HepG2 (cell line): ENCODE results near the gene CMTM2. TPM values are rescaled to one million over a fixed set of nuclear protein-coding genes. Genes with fewer than 3 reads are reported as not detected.

Experiments used
- ATAD3A ChIP-seq: sonication (generic); formaldehyde crosslinking; IDR thresholded peaks from 2 replicates; pipeline ENCODE4 v1.4.0; 2020; ENCODE audit warnings: missing genetic modification reagents
- CHD2 ChIP-seq: IDR thresholded peaks from 2 replicates; pipeline ENCODE4 v1.6.1; 2011; ENCODE audit warnings: low read depth, low read length, improper control_type of control experiment
- HNF4G ChIP-seq, 2 experiments: sonication (generic) in 1 of 2; formaldehyde crosslinking in 1 of 2; IDR thresholded peaks; 2 replicates each; pipeline versions ENCODE4 v1.4.0 to v1.6.1; 2011 to 2020; ENCODE audit warnings: borderline replicate concordance in 2 of 2, low read depth in 2 of 2, mild to moderate bottlenecking in 2 of 2, low read length in 1 of 2, missing genetic modification reagents in 1 of 2, moderate library complexity in 1 of 2
- KAT2B ChIP-seq: fragments of 150-350 bp; IDR thresholded peaks from 2 replicates; pipeline ENCODE4 v1.6.1; 2014; ENCODE audit warnings: low read depth, low read length, borderline replicate concordance
- KLF6 ChIP-seq: IDR thresholded peaks from 2 replicates; pipeline ENCODE4 v1.8.0; 2016; ENCODE audit warnings: missing biosample characterization, missing genetic modification reagents
- PAX8 ChIP-seq: sonication (generic); formaldehyde crosslinking; IDR thresholded peaks from 2 replicates; pipeline ENCODE4 v1.8.0; 2022; ENCODE audit warnings: mild to moderate bottlenecking, missing genetic modification reagents, borderline replicate concordance
- SAFB2 ChIP-seq: sonication (generic); formaldehyde crosslinking; IDR thresholded peaks from 2 replicates; pipeline ENCODE4 v1.5.1; 2020; ENCODE audit warnings: missing genetic modification reagents, low read depth, mild to moderate bottlenecking, borderline replicate concordance
- SSRP1 ChIP-seq: IDR thresholded peaks from 2 replicates; pipeline ENCODE4 v1.6.1; 2016; ENCODE audit warnings: control low read depth
- STAG1 ChIP-seq: sonication (generic); formaldehyde crosslinking; IDR thresholded peaks from 2 replicates; pipeline ENCODE4 v1.4.0; 2020; ENCODE audit warnings: missing genetic modification reagents
- TMF1 ChIP-seq: sonication (generic); formaldehyde crosslinking; IDR thresholded peaks from 2 replicates; pipeline ENCODE4 v1.8.1; 2022; ENCODE audit warnings: low read depth, missing genetic modification reagents
- YEATS4 ChIP-seq: sonication (generic); formaldehyde crosslinking; IDR thresholded peaks from 2 replicates; pipeline ENCODE4 v1.4.0; 2020; ENCODE audit warnings: missing genetic modification reagents, borderline replicate concordance
- ZFP41 ChIP-seq: sonication (generic); formaldehyde crosslinking; IDR thresholded peaks from 2 replicates; pipeline ENCODE4 v1.4.0; 2020; ENCODE audit warnings: mild to moderate bottlenecking, missing genetic modification reagents, borderline replicate concordance
- ZNF629 ChIP-seq: sonication (generic); formaldehyde crosslinking; conservative IDR thresholded peaks from 2 replicates; pipeline ENCODE4 v1.5.0; 2020; ENCODE audit warnings: missing genetic modification reagents
- ZNF672 ChIP-seq: sonication (generic); formaldehyde crosslinking; IDR thresholded peaks from 2 replicates; pipeline ENCODE4 v1.8.1; 2022; ENCODE audit warnings: missing genetic modification reagents
- ZNF703 ChIP-seq: sonication (generic); formaldehyde crosslinking; IDR thresholded peaks from 2 replicates; pipeline ENCODE4 v1.5.1; 2020; ENCODE audit warnings: missing genetic modification reagents, mild to moderate bottlenecking, moderate library complexity, borderline replicate concordance
- ZSCAN21 ChIP-seq: sonication (generic); formaldehyde crosslinking; IDR thresholded peaks from 2 replicates; pipeline ENCODE4 v1.8.0; 2022; ENCODE audit warnings: mild to moderate bottlenecking, missing genetic modification reagents, moderate library complexity, borderline replicate concordance
- polyA plus RNA-seq, 8 experiments: library from polyadenylated mRNA; depleted of rRNA in 3 of 8; stranded (reverse) in 7 of 8; unstranded in 1 of 8; fragments of >200 nt; fragmentation: Illumina TruSeq in 4 of 8; extraction: Trizol in 4 of 8; gene quantifications; 2 replicates each; pipeline versions ENCODE4 v1.2.1 to v1.2.3, GENCODE V29; 2011 to 2016; ENCODE audit warnings: low read depth in 4 of 8, missing spikeins in 1 of 8, mixed read lengths in 1 of 8; ENCODE audit not compliant: insufficient read depth in 1 of 8
- total RNA-seq, 5 experiments: library from RNA; depleted of rRNA; stranded (reverse); fragments of >200 nt; fragmentation: Illumina TruSeq; extraction: Trizol; gene quantifications; 2 replicates each; pipeline ENCODE4 v1.2.3, GENCODE V29; 2016; ENCODE audit warnings: low read depth in 1 of 5
- TF ChIP-seq, protein P1 (sequence below): sonication (generic); formaldehyde crosslinking; IDR thresholded peaks from 2 replicates; pipeline ENCODE4 v1.4.0; 2020; ENCODE audit warnings: missing genetic modification reagents
- TF ChIP-seq, protein P2 (sequence below): sonication (generic); formaldehyde crosslinking; IDR thresholded peaks from 2 replicates; pipeline ENCODE4 v1.8.0; 2022; ENCODE audit warnings: missing genetic modification reagents, mild to moderate bottlenecking, moderate library complexity, borderline replicate concordance
- TF ChIP-seq, protein P3 (sequence below): sonication (generic); formaldehyde crosslinking; IDR thresholded peaks from 2 replicates; pipeline ENCODE4 v1.8.0; 2022; ENCODE audit warnings: mild to moderate bottlenecking, missing genetic modification reagents, moderate library complexity
- TF ChIP-seq, protein P4 (sequence below): sonication (generic); formaldehyde crosslinking; IDR thresholded peaks from 2 replicates; pipeline ENCODE4 v1.9.0; 2021; ENCODE audit warnings: missing genetic modification reagents, mild to moderate bottlenecking, borderline replicate concordance
- TF ChIP-seq, protein P5 (sequence below): sonication (generic); formaldehyde crosslinking; IDR thresholded peaks from 2 replicates; pipeline ENCODE4 v1.8.1; 2022; ENCODE audit warnings: mild to moderate bottlenecking, missing genetic modification reagents

The CMTM2 gene
- total and polyA plus RNA-seq, 2 of the 13 experiments (the other 11 are each of a cell fraction or from before 2014, with no cell fraction given): not detected

DNA sequence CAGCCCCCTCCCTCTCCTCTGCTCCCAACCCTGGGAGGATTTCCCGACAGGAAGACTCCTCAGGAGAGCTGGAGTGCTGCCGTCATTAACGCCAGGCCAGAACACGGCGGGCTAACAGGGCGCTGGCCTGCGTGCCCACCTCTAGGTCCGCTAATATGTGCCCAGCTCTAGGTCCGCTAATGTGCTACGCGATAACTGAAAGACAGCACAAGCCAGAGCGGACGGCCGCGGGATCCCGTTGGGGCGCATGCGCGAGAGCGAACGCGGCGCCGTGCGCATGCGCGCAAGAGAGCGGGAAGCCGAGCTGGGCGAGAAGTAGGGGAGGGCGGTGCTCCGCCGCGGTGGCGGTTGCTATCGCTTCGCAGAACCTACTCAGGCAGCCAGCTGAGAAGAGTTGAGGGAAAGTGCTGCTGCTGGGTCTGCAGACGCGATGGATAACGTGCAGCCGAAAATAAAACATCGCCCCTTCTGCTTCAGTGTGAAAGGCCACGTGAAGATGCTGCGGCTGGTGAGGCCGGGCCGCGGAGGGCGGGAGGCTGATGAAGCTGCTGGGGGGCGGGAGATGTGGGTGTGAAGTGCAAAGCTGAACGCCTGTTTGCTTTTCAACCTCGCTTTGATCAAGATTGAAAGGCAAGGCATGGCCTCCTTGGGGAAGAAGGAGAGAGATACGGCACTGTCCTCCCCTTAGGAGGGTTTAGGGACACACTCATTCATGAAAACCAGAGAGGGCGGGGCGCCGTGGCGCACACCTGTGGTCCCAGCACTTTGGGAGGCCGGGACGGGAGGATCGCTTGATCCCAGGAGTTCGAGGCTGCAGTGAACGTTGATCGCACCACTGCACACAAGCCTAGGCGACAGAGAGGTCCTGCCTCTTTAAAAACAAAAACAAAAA, 26.7 kb upstream of the CMTM2 start, which contains the start of gene CKLF (continued):
- TF ChIP-seq HNF4G (IDR thresholded peaks at IDR 0.05; ENCODE audit: borderline replicate concordance, low read depth, low read length) (no peak), HNF4G (CRISPR knock-in tag; IDR thresholded peaks at IDR 0.05; ENCODE audit: borderline replicate concordance, low read depth) (no peak), CHD2 (peak; percentile 88), KLF6 (peak; percentile 98), STAG1 (no peak; the same call in 1 of the 2 replicates), SAFB2 (CRISPR knock-in tag) (peak; percentile 97), ZNF703 (peak; percentile 97), SSRP1 (CRISPR knock-in tag) (no peak), KAT2B (no peak), TMF1 (CRISPR knock-in tag) (peak; percentile 99), ZNF629 (peak; percentile 67), YEATS4 (peak; percentile 90), ZFP41 (CRISPR knock-in tag) (peak; percentile 98), ATAD3A (CRISPR knock-in tag) (no peak; the same call in 1 of the 2 replicates), ZNF672 (CRISPR knock-in tag) (peak; percentile 98), PAX8 (CRISPR knock-in tag) (peak; percentile 94; the same call in 1 of the 2 replicates), ZSCAN21 (peak; percentile 95)
- TF ChIP-seq, protein P1, sequence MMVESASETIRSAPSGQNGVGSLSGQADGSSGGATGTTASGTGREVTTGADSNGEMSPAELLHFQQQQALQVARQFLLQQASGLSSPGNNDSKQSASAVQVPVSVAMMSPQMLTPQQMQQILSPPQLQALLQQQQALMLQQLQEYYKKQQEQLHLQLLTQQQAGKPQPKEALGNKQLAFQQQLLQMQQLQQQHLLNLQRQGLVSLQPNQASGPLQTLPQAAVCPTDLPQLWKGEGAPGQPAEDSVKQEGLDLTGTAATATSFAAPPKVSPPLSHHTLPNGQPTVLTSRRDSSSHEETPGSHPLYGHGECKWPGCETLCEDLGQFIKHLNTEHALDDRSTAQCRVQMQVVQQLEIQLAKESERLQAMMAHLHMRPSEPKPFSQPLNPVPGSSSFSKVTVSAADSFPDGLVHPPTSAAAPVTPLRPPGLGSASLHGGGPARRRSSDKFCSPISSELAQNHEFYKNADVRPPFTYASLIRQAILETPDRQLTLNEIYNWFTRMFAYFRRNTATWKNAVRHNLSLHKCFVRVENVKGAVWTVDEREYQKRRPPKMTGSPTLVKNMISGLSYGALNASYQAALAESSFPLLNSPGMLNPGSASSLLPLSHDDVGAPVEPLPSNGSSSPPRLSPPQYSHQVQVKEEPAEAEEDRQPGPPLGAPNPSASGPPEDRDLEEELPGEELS (CRISPR knock-in tag): peak; percentile 62
- TF ChIP-seq, protein P2, sequence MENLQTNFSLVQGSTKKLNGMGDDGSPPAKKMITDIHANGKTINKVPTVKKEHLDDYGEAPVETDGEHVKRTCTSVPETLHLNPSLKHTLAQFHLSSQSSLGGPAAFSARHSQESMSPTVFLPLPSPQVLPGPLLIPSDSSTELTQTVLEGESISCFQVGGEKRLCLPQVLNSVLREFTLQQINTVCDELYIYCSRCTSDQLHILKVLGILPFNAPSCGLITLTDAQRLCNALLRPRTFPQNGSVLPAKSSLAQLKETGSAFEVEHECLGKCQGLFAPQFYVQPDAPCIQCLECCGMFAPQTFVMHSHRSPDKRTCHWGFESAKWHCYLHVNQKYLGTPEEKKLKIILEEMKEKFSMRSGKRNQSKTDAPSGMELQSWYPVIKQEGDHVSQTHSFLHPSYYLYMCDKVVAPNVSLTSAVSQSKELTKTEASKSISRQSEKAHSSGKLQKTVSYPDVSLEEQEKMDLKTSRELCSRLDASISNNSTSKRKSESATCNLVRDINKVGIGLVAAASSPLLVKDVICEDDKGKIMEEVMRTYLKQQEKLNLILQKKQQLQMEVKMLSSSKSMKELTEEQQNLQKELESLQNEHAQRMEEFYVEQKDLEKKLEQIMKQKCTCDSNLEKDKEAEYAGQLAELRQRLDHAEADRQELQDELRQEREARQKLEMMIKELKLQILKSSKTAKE (CRISPR knock-in tag): peak; percentile 88; the same call in 1 of the 2 replicates
- TF ChIP-seq, protein P3, sequence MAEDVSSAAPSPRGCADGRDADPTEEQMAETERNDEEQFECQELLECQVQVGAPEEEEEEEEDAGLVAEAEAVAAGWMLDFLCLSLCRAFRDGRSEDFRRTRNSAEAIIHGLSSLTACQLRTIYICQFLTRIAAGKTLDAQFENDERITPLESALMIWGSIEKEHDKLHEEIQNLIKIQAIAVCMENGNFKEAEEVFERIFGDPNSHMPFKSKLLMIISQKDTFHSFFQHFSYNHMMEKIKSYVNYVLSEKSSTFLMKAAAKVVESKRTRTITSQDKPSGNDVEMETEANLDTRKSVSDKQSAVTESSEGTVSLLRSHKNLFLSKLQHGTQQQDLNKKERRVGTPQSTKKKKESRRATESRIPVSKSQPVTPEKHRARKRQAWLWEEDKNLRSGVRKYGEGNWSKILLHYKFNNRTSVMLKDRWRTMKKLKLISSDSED (CRISPR knock-in tag): no peak
- TF ChIP-seq, protein P4, sequence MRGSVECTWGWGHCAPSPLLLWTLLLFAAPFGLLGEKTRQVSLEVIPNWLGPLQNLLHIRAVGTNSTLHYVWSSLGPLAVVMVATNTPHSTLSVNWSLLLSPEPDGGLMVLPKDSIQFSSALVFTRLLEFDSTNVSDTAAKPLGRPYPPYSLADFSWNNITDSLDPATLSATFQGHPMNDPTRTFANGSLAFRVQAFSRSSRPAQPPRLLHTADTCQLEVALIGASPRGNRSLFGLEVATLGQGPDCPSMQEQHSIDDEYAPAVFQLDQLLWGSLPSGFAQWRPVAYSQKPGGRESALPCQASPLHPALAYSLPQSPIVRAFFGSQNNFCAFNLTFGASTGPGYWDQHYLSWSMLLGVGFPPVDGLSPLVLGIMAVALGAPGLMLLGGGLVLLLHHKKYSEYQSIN (CRISPR knock-in tag): no peak
- TF ChIP-seq, protein P5, sequence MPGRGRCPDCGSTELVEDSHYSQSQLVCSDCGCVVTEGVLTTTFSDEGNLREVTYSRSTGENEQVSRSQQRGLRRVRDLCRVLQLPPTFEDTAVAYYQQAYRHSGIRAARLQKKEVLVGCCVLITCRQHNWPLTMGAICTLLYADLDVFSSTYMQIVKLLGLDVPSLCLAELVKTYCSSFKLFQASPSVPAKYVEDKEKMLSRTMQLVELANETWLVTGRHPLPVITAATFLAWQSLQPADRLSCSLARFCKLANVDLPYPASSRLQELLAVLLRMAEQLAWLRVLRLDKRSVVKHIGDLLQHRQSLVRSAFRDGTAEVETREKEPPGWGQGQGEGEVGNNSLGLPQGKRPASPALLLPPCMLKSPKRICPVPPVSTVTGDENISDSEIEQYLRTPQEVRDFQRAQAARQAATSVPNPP (CRISPR knock-in tag): peak; percentile 97
